NCI-H2196 (cell line): ENCODE data around the gene GRIK2.
"Not testable (repeated sequence)": the region's sequence is repeated elsewhere in the genome, so short reads cannot be mapped to it uniquely, and the experiment has no call there.

ENCODE experiments used
- DNase-seq: peaks from one replicate; lab custom pipeline; 2025; ENCODE audit not compliant: unreplicated experiment; lab: John Stamatoyannopoulos, UW

Gene GRIK2

GRCh38 chr6:101626269-101626668 lies 232.8 kb downstream of the GRIK2 start:
- DNase-seq: no peak

GRCh38 chr6:101630941-101631340 lies 237.4 kb downstream of the GRIK2 start:
- DNase-seq: no peak

GRCh38 chr6:101633081-101633480 lies 239.6 kb downstream of the GRIK2 start:
- no peak for DNase-seq

DNA sequence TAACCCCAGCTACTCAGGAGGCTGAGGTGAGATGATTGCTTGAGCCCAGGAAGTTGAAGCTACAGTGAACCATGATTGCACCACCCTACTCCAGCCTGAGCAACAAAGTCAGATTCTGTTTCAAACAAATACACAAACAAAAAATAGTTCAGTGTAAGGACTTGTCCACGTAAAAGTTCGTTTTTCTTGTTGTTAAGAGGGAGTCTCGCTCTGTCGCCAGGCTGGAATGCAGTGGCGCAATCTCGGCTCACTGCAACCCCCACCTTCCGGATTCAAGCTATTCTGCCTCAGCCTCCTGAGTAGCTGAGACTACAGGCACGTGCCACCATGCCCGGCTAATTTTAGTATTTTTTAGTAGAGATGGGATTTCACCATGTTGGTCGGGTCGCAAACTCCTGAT lies 245.4 kb downstream of the GRIK2 start:
- not testable (repeated sequence) for DNase-seq

DNA sequence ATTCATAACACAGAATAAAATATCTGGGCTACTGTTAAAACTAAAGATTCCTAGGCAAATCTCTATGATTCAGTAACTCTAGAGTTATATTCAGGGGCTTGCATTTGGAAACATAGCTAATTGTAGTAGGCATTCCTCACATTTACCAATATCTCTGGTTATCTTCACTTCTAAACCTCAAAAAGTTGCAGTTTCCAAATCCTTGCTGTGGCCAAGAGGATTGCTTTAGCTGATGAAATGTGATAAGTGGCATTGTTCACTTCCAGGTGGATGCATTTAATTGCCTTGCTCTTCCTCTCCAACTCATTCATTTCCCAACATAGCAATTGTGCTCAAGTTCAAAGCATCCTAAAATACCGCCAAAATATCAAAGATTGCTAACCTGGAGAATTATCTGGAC lies 246.6 kb downstream of the GRIK2 start:
- no peak for DNase-seq

DNA sequence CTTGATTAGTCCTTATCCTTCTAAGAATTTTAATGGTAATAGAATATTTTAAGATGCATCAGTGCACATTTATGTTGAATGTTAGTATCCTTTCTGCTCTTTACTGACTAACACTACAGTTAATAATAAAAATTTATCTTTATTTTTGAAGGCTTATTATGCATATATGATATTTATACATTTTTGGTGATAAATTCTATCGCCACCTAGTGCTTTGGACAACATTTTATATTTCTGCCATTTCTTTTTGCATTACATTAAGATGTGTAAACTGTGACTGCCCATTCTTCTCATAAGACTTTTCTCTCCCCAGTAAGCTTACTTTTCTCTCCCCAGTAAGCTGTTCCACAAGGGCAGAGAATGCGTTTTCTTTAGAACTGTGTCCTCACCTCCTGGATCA lies 252.3 kb downstream of the GRIK2 start:
- DNase-seq: no peak

GRCh38 chr6:101650402-101651100 lies 257.0 kb downstream of the GRIK2 start:
- no peak for DNase-seq

GRCh38 chr6:101652079-101652478 lies 258.6 kb downstream of the GRIK2 start:
- DNase-seq: no peak

- DNase-seq: no peak
These were observed 261.6 kb downstream of the GRIK2 start for GRCh38 chr6:101655109-101655508.

- DNase-seq: no peak
These were observed 268.8 kb downstream of the GRIK2 start for GRCh38 chr6:101662111-101662897.

DNA sequence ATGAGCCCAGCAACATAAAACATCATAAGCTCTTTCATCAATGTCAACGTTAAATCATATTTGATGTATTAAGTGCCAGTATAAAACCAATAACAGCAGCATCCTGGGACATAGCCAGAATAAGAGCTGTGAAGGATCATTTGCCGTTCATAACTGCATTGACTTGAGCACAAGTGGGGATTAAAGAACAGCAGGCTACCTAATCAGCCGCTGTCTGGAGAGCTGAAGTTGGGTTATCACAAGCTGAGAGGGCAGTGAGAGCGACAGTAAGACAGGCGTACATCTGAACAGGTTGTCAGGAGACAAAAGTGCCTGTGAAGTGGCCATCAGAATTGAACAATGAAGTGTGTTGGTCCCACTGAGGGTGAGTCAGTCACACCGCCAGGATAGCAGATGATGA lies 269.6 kb downstream of the GRIK2 start:
- DNase-seq: no peak

DNA sequence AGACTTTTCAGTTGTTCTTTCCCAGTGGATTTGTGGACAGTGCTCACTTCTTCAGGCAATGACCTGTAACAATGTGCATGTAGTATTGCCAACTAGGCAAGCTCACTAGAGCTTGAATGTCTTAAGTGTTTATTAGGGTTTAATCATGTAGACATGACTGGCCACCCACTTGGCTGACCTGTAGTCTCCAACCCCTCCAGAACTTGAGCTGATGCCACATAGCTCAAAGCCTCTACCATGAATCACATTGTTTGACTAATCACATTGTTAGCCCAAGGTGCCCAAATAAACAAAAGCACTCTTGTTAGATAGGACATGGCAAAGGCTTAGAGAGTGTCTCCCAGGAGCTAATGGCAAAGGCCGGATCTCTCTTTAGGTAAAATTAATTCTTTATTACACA lies 272.7 kb downstream of the GRIK2 start:
- no peak for DNase-seq

DNA sequence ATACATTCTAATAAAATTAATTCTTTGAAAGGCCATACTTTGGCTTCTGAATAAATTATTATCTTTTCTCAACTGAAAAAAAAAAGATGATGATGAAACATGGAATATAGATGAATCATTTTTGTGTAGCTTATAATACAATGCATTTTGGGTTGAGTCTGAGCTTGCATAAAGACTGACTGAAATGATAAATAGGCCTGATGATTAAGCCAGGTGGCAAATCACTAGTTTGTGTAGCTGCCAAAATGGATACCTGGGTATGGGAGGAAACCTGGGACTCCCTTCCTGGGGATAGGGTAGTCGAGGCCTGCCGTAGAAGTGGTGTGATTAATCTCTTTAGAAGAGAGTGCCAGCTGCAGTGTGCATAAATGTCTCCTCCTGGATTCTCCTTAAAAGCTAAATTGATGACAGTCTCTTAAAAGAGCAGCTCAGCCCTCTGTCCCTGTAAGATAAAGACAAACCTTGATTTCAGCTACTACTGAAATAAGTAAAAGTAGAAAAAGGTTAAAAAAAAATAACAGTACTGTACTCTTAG lies 275.1 kb downstream of the GRIK2 start:
- DNase-seq: no peak

GRCh38 chr6:101676187-101676586 lies 282.7 kb downstream of the GRIK2 start:
- no peak for DNase-seq

DNA sequence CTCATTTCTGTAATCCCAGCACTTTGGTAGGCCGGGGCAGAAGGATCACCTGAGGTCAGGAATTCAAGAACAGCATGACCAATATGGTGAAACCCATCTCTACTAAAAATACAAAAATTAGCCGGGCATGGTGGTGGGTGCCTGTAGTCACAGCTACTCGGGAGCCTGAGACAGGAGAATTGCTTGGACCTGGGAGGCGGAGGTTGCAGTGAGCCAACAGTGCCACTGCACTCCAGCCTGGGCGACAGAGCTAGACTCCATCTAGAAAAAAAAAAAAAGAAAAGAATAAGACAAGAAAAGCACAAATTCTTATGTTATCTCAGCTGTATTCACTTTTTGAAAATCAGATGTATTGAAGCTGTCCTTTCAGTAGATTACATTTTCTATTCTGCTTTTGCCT lies 289.4 kb downstream of the GRIK2 start:
- no peak for DNase-seq

- DNase-seq: no peak
These were observed 290.4 kb downstream of the GRIK2 start for GRCh38 chr6:101683884-101684283.

- no peak for DNase-seq
These were observed 293.1 kb downstream of the GRIK2 start for GRCh38 chr6:101686653-101687052.

DNA sequence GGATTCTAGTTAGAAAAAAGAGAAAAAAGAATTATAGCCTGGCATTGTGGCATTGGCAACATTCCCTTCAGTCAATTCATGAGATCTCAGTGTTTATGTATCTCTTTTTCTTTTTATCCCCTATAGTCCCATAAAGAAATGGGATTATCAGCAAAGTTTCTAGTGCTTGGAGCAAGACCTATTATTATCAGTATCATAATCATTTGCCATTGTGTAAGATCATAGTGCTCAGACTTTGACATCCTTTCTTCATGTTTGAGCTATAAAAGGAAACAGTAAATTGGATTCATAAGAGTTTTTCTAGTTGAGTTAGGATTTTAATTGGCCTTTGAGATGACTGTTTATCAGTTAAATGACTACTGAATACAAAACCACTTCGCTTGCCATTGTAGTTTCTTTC lies 295.6 kb downstream of the GRIK2 start:
- no peak for DNase-seq

DNA sequence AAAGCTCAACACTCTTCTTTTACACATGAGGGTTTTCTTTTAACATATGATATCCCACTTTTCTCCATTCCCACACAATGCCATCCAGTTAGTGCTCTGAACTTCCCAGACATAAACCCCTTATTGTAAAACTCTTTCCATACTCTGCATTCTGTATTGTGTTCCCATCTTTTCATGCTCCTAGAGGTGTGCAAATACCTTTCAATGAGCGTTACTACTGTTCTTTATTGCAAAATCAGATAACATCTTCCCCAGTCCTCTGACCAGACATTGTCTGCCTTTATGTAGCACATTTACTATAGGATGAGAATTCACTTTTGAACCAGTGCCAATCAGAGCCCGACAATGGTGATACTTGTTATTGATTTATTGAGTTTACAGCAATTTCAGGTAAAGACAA lies 296.2 kb downstream of the GRIK2 start:
- DNase-seq: no peak

DNA sequence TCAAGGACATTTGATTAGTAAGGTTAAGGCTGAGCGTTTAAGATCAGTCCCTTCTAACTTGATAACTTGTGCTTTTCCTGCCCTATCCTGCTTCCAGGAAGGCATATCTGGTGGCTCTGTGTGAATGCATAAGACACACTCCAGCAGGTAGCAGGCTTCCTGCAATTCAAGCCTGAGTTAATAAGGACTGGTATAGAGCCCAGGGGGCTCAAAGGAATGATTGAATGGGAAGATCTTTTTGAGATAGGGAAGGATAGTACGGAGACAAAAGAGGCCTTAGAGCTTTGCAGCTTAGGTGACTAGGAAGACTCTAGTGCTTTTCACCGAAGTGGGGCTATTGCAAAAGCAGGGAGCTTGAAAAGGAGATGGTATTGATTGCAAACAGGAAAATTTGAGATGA lies 307.1 kb downstream of the GRIK2 start:
- DNase-seq: no peak

DNA sequence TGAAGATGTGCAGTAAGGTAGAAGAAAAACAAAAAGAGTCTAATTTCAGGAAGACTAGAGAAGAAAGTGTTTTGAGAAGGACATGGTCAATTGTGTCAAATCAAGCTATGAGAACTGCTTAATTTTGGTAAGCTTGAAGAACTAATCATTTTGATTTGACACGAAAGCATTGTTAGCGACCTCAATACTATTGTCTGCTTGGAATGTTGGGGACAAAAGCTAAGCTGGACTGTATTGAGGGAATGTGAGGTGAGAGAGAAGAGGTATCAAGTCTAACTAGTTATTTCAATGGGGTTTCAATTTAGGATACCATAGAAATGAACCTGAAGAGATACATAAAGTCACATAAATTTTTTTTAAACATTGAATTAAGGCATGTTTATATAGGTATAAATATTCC lies 309.8 kb downstream of the GRIK2 start:
- no peak for DNase-seq

- DNase-seq: no peak
These were observed 312.4 kb downstream of the GRIK2 start for GRCh38 chr6:101705866-101706265.
